H4 (cell line): ENCODE measurements around the gene PRKCE. TPM values are rescaled to one million over a fixed set of nuclear protein-coding genes. Genes with fewer than 3 reads are reported as not detected.
A peak's percentile ranks its signal among the peaks of the same experiment; 100 is the strongest.

ENCODE experiments used
- DNase-seq: peaks from one replicate; pipeline ENCODE4 v3.0.0-alpha.2; 2015; ENCODE audit warnings: low spot score
- total RNA-seq: library from RNA; depleted of rRNA; stranded (reverse); fragments of >200 nt; shearing (Covaris generic); gene quantifications from 2 replicates; pipeline ENCODE4 v1.2.3, GENCODE V29; 2014

The PRKCE gene
- total RNA-seq, 1 experiment from 2014 or later: 22.4 TPM

GRCh38 chr2:45631955-45632354 lies 19.5 kb upstream of the PRKCE start:
- no peak for DNase-seq

- DNase-seq: no peak
These were observed 17.3 kb upstream of the PRKCE start for GRCh38 chr2:45634223-45634622.

- no peak for DNase-seq
These were observed 15.5 kb upstream of the PRKCE start for GRCh38 chr2:45636008-45636407.

GRCh38 chr2:45637440-45637839 lies 14.0 kb upstream of the PRKCE start:
- DNase-seq: peak; percentile 72

GRCh38 chr2:45640576-45640975 lies 10.9 kb upstream of the PRKCE start:
- DNase-seq: no peak

- DNase-seq: no peak
These were observed 8.4 kb upstream of the PRKCE start for GRCh38 chr2:45643095-45643494.

GRCh38 chr2:45643543-45644542 lies 7.6 kb upstream of the PRKCE start:
- DNase-seq: peak; percentile 24

GRCh38 chr2:45646289-45646688 lies 5.2 kb upstream of the PRKCE start:
- no peak for DNase-seq

GRCh38 chr2:45647356-45647755 lies 4.1 kb upstream of the PRKCE start:
- no peak for DNase-seq

GRCh38 chr2:45647986-45648520 lies 3.4 kb upstream of the PRKCE start:
- DNase-seq: no peak

GRCh38 chr2:45648636-45649035 lies 2.8 kb upstream of the PRKCE start:
- DNase-seq: no peak

- DNase-seq: no peak
These were observed 2.0 kb upstream of the PRKCE start for GRCh38 chr2:45649462-45649857.

- DNase-seq: no peak
These were observed 1.3 kb upstream of the PRKCE start for GRCh38 chr2:45649858-45650811.

- peak; percentile 97 for DNase-seq
These were observed 542 bp upstream of the PRKCE start for GRCh38 chr2:45650851-45651414.

- no peak for DNase-seq
These were observed 886 bp downstream of the PRKCE start for GRCh38 chr2:45652090-45653031.

GRCh38 chr2:45653122-45653913 lies 1.8 kb downstream of the PRKCE start:
- DNase-seq: no peak

GRCh38 chr2:45654250-45654649 lies 2.8 kb downstream of the PRKCE start:
- DNase-seq: no peak

- no peak for DNase-seq
These were observed 10.4 kb downstream of the PRKCE start for GRCh38 chr2:45661828-45662227.

GRCh38 chr2:45664635-45665261 lies 13.3 kb downstream of the PRKCE start:
- DNase-seq: no peak
